KOPT-K1 (cell line): Measurements from ENCODE around the gene PITPNM3.

Experiments used
- H3K27ac ChIP-seq: fragments of 200-600 bp; sonication (generic); 2 replicates; pipeline ENCODE4 v1.5.1; 2016; ENCODE audit warnings: antibody characterized with exemption, mild to moderate bottlenecking, low read depth, low read length; ENCODE audit not compliant: poor library complexity, severe bottlenecking
- H3K36me3 ChIP-seq: fragments of 200-600 bp; sonication (generic); 2 replicates; pipeline ENCODE4 v1.5.1; 2017; ENCODE audit warnings: antibody characterized with exemption, mild to moderate bottlenecking, low read length, moderate library complexity; ENCODE audit not compliant: insufficient read depth
- H3K9me3 ChIP-seq: fragments of 200-600 bp; sonication (generic); 2 replicates; pipeline ENCODE4 v1.5.1; 2017; ENCODE audit warnings: antibody characterized with exemption, low read length, mild to moderate bottlenecking; ENCODE audit not compliant: insufficient read depth, poor library complexity, severe bottlenecking

The PITPNM3 gene

DNA sequence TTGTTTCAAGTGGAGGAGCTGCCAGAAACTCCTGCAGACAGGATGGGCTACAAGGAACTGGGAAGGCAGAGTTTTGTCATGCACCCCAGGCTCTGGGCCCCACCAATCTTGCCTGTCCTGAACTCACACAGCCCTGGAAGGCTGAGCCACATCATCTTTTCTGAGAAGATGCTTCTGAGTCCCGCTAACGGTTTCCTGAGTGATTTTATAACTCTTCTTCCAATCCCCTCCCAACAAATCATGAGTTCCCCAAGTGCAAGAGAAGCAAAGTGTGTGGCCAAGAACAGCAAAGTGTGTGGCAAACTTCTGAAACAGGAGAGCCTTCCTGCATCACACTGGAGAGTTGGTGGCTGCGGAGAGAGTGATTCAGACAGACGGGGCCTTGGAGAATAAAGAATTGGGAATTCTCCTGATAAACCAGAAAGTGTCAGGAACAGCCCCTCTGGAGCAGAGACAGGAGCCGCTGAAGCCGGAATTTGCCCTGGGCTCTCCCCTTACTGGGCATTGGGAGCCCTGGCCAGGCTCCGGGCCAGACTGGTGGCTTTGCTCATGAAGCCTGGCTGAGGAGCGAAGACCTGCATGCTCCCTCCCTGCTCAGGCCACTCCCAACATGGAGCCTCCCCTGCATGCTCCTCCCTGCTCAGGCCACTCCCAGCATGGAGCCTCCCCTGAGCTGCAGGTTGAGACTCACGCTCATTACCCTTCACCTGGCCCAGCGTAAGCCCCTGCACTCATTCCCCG, 47.2 kb downstream of the PITPNM3 start:
- Histone ChIP-seq H3K27ac (no peak overlapping the region), H3K9me3 (no peaks in the 10 kb centered on the region), H3K36me3 (no peaks in the 10 kb centered on the region)

DNA sequence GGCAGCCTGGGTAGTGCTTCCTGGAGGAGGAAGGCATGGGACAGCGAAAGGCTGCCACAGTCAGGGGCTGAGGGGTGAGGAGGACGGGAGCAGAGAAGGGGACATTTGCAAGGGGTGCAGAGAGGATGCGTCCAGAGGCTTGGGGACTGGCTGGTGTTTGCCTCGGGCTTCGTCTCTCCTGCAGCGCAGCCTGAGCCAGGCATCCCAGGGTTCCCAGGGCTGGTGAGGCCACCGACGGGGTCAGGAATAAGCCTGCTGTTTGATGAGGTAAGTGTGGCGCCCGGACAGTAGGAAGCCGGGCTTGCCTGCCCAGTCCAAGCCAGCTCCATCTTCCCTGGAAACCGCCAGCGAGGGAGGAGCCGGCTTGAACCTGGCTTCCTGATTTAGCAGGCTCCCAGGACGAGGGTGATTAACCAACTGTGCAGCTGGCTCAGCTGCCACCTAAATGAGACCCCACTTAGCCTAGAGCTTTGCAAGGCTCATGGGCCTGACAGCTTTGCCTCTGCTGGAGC, 47.8 kb downstream of the PITPNM3 start:
- no peaks in the 10 kb centered on the region for H3K36me3 ChIP-seq
- no peak overlapping the region for H3K27ac ChIP-seq

DNA sequence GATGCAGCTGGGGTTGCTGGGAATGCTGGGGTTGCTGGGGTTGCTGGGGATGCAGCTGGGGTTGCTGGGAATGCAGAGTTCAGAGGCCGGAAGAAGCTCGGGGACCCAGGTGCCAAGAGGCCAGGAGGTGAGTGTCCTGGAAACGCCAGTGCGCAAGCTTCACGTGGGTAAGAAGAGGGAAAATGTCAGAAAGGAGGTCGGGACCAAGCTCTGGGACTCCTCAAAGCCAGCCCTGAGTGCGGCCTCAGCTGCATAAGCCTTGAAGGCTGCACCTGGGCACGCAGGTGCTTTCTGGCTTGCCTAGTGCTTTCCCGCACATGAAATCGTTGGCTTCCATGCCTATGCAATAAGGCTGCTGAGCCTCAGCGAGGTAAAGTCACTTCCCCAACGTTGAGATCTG, 48.3 kb downstream of the PITPNM3 start:
- Histone ChIP-seq H3K9me3 (no peaks in the 10 kb centered on the region), H3K27ac (no peak overlapping the region), H3K36me3 (no peaks in the 10 kb centered on the region)

More for the DNA sequence above, 47.8 kb downstream of the PITPNM3 start:
- H3K9me3 ChIP-seq = no peaks in the 10 kb centered on the region

DNA sequence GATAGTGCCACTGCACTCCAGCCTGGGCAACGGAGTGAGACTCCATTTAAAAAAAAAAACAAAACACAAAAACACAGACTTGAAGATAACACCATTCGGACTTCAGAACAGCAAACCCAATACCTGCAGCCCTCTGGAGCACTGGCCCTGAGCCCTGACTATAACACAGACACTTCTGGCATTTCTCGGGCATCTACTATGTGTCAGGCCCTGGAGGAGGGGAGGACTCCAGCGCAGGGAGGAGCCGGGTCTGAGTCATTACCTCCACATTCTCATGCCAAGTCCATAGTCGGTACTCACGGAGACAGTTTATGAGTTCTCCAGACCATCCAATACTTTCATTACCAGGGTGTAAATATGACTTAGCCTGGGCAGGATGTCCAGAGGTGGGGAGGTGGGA, 48.8 kb downstream of the PITPNM3 start:
- no peaks in the 10 kb centered on the region for H3K9me3 ChIP-seq
- no peak overlapping the region for H3K27ac ChIP-seq
- H3K36me3 ChIP-seq = no peaks in the 10 kb centered on the region

DNA sequence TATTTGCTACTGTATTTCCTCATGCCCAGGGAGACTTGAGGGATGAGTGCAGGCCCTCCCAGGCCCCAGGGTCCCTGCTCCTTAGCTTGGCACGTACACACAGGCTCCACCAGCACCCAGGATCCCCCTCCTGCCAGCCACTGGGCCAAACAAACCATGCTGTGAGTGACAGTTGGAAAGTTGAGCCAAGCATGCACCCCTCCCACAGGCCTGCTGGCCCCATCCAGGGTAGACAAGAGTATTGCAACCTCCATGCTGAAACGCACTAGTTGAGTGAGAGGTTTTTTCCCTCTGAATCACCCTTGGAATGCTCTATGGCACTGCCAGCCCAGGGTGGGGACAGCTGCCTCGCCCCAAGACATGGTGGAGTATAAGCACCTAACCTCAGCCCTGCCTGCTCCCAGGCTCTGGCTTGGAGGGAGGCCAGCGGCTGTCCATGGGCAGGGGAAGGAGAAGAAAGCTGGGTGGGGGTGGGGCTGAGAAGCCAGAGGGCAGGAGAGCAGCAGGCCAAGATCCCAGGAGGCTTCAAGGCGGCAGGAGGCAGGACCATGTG, 49.6 kb downstream of the PITPNM3 start:
- Histone ChIP-seq H3K27ac (no peak overlapping the region), H3K9me3 (no peaks in the 10 kb centered on the region), H3K36me3 (no peaks in the 10 kb centered on the region)

DNA sequence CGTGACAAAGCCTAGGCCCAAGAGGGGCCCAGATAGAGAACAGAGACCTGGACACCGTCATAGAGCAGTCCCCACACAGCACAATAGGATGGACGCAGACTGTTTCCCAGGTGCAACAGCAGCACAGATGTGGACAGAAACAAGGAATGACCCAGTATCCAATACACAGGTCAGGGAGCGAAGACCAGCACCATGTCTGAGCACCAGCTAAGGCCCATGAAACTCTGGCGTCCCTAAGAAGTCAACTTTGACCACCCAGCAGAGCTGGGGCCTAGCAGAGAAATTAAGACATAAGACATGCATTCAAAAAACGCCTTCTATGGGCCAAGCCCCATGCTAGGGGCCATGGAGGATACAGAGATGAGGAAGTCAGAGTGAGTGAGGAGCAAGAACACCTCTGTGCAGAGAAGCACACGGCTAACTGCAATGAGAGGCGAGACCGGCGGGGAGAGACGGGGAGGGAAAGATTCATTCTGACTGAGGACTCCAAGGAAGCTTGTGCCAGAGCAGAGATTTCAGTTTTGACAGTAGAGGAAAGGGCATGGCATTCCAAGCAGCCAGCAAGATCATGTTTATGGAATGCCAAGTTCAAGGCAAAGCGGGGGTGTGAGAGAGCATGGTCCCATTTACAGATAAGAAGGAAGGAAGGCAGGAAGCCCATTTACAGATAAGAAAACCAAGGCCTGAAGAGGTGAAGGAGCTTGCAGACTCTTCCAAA, 50.8 kb downstream of the PITPNM3 start:
- Histone ChIP-seq H3K27ac (no peak overlapping the region), H3K36me3 (no peaks in the 10 kb centered on the region), H3K9me3 (no peaks in the 10 kb centered on the region)

DNA sequence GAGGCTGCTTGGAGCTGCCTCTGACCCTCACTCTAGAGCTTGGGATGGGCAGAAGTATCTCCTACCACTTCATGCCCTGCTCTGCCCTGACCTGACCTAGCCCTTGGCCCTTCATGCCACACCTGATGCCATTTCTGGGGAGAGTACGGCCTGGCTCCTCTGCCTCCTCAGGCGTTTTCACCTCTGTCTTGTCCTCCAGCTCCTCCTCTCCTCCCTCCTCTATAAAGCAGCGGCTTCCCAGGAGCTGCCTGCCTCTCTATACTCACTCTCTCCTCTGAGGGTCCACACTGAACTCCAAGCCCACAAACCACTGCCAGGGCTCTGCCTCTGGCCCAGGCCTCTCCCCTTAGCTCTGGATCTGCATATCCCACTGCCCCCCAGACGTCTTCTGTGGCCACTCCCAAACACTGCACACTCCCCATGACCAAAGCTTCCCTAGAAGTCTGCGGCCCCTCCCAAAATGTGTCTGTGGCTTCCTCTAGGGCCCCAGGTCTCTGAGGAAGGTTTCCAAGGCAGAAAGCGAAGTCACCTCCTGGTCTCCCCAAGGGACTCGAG, 52.6 kb downstream of the PITPNM3 start:
- H3K36me3 ChIP-seq = no peaks in the 10 kb centered on the region
- no peak overlapping the region for H3K27ac ChIP-seq
- H3K9me3 ChIP-seq = no peaks in the 10 kb centered on the region

DNA sequence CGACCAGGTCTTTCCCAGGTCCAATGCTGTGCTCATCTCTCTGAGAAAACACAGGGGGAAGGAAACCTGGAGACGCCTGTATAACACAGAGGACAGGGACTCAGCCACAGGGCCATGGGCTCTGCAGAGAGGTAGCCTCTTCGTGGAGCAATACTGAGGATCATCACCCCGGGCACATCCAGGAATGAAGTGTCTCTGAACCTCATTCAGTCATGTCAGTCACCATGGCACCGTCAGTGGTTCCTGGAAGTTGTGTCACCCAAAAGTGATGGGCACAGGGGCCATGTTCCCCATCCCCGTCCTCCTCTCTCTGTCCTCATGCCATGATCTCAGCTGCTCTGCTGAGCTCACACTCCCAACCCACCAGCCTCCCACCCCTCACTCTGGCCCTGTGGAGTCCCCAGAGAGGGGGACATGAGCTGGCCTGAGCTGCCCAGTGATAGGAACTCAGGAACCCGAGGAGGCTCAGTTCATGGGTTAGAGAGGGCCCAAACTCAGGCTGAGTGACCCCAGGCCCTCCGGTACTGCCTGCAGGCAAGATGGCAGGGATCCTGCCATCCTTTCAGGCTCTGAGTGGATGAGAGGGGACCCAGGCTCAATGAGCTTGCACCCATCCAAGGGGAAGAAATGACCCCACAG, 53.4 kb downstream of the PITPNM3 start:
- H3K36me3 ChIP-seq = no peaks in the 10 kb centered on the region
- H3K9me3 ChIP-seq = no peaks in the 10 kb centered on the region
- no peak overlapping the region for H3K27ac ChIP-seq

DNA sequence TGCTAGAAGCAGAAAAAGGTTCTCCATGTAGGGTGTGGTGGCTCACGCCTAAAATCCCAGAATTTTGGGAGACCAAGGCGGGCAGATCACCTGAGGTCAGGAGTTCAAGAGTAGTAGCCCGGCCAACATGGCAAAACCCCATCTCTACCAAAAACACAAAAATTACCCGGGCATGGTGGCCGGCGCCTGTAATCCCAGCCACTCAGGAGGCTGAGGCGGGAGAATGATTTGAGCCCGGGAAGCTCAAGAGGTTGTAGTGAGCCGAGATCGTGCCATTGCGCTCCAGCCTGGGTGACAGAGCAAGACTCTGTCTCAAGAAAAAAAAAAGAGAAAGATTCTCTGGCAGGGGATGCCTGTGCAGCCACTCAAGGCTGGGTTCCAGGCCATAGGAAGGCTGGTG, 54.2 kb downstream of the PITPNM3 start:
- no peak overlapping the region for H3K27ac ChIP-seq
- H3K9me3 ChIP-seq = no peaks in the 10 kb centered on the region
- H3K36me3 ChIP-seq = no peaks in the 10 kb centered on the region

DNA sequence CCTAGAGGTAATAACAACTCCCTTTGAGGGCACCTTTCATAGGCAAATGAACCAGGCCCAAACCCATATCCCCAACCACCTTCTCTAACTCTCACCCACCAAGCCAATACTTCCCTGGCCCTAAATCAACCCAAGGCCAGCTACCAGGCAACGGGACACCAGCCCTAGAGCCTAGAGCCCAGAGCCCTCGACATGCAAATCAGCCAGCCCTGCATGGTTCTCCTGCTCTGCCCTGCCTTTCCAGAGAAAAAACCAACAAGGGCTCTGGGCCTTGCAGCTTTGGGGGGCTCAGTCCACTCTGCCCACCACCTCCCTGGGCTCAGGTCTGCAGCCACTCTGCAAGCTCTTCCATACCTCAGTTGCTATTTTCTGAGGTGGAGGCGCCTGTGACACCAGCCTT, 55.0 kb downstream of the PITPNM3 start:
- no peaks in the 10 kb centered on the region for H3K9me3 ChIP-seq
- H3K36me3 ChIP-seq = no peaks in the 10 kb centered on the region
- no peak overlapping the region for H3K27ac ChIP-seq

DNA sequence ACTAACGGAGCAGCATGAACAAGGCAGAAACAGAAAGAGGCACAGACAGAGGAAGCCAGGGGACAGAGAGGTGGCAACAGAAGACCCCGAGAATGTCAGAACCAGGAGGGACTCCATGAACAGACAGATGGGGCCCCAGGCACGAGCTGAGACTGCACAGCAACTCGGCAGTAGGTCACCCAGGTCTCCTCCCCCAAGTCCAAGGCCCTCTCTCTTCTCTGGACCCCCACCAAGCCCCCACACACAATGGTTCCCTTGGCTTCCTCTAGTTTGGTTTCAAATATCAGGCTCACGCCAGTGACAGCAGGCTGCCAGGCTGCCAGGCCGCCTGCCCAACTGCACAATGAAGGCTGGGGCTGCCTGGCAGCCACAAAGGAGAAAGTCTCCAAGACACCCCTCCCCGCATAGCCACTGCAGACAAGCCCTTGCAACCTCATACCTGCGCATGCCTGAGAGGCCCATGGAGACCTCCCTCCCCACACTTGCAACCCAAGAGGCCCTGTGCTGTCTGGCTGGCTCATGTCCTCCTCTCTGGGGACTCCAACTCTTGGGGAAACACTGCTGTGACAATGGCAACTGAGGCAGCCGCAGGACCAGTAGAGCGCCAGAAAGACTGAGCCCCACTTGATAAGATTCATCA, 57.3 kb downstream of the PITPNM3 start:
- Histone ChIP-seq H3K36me3 (no peaks in the 10 kb centered on the region), H3K27ac (no peak overlapping the region), H3K9me3 (no peaks in the 10 kb centered on the region)

DNA sequence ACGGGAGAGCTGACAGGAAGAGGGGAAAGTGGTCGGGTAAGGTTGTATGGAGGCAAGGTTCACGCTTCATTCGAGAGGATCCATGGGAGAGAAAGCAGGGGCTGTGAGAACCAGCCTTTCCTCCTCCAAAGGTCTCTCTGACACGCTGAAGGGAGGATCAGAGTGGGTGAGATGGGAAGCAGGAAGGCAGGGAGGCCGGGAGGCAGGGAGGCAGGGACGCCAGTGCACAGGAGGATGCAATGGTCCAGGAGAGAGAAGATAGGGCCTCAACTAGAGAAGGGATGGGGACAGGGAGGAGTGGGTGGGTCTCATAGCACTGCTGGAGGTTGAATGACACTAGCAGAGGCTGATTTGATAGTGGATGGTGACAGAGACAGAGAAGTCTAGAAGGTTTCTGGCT, 58.0 kb downstream of the PITPNM3 start:
- H3K36me3 ChIP-seq = no peaks in the 10 kb centered on the region
- no peaks in the 10 kb centered on the region for H3K9me3 ChIP-seq
- no peak overlapping the region for H3K27ac ChIP-seq

DNA sequence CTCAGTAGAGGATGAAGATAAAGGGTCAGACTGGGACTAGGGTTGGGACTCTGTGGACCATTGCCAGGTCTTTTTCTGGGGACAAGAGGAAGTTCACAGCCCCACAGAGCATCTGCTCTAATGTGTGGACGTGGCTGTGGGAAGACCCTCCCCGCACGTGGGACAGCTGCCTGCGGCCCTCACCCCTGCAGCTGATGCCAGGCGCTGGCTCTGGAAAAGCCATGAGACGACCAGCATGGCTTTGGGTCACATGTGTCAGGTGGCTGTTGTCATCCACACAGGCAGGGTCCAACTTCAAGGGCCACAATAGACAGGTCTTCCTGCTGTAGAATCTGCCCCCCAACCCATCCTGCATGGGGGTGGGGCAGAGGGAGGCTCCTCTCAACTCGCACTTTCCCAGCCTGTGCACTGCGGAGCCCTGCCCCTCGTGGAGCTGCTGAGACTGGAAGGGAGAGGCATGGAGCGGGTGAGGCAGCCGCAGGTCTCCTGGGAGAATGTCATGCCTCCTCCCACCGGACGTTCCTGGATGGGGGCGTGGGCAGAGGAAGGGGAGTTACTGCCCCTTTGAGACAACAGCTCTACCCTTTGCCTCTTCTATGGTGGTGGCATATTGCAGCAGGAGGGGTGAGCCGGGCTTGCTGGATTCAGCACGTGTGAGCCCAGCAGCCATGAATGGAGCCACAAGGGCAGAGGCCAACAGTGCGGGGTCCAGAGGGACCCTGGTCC, 58.7 kb downstream of the PITPNM3 start:
- H3K36me3 ChIP-seq = no peaks in the 10 kb centered on the region
- no peaks in the 10 kb centered on the region for H3K9me3 ChIP-seq
- H3K27ac ChIP-seq = no peak overlapping the region
